SK-N-MC (cell line): ENCODE measurements around the gene ETV5.

ENCODE experiments used
- EZH2 ChIP-seq: fragments of 200-600 bp; sonication (generic); IDR thresholded peaks from one replicate; pipeline ENCODE4 v1.6.1; 2017; ENCODE audit warnings: antibody characterized with exemption
- POLR2AphosphoS5 ChIP-seq: IDR thresholded peaks from 2 replicates; pipeline ENCODE4 v1.6.1; 2012; ENCODE audit warnings: mild to moderate bottlenecking, low read depth, low read length, borderline replicate concordance

GRCh38 chr3:186067360-186068242, 41.3 kb downstream of the ETV5 start:
- TF ChIP-seq EZH2 (no peak), POLR2AphosphoS5 (no peak)
